GM11168 (cell line): ENCODE measurements around the gene CHRNA4.

Source experiments
- in situ Hi-C: fragments of 300-500 bp; cut with MboI; formaldehyde crosslinking; loops from one replicate; pipeline ENCODE4 v1.12.0; 2022; ENCODE audit warnings: low sequenced_read_pairs; ENCODE audit not compliant: unreplicated experiment

CHRNA4 gene

DNA sequence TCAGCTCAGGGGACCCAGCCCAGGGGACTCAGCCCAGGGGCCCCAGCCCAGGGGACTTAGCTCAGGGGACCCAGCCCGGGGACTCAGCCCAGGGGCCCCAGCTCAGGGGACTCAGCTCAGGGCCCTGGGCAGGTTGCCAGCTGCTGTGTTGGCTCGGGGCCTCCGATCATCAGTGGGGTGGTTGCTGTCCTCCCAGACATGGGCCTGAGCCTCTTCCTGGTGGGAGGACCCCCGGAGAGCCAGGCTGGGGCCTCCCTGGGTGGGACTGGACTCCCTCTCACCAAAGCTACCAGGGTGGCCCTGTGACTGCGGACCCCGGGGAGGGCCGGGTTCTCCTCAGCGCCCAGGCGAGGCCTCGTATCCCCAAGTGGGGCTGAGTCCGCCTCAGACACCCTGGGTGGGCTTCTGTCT lies 63.8 kb downstream of the CHRNA4 start:
- in situ Hi-C loops = no loop called here

DNA sequence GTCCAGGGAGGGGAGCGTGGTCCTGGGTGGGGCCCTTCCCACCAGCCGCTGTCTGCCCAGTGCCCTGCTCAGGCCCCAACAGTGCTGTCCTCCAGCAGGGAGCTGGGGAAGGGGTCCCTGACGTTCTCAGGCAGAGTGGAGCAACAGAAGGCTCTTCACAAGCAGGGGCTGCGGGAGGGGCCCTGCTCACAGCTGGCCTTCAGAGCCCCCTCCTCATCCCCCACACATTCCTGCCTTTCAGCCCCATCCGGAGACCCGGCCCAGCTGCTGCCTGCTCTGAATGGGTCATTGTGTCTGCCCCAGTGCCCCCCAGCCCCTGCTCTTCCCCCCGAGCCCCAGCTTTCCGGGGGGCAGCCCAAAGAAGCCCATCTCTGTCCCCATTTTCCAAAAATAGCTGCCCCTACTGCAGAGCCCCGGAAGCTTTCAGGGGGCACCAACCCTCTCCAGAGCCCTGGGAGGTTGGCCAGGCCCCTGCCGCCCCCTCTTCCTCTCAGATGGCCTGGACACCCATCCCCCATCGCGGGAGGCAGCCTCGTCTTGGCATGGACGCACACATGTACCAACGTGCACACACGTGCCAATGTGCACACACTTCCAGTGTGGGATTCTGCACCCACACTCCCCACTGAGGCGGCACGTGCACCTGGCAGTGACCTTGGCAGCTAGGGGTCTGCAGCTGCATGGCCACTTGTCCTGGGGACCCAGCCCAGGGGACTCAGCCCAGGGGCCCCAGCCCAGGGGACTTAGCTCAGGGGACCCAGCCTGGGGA lies 64.4 kb downstream of the CHRNA4 start:
- in situ Hi-C loops = no loop called here

DNA sequence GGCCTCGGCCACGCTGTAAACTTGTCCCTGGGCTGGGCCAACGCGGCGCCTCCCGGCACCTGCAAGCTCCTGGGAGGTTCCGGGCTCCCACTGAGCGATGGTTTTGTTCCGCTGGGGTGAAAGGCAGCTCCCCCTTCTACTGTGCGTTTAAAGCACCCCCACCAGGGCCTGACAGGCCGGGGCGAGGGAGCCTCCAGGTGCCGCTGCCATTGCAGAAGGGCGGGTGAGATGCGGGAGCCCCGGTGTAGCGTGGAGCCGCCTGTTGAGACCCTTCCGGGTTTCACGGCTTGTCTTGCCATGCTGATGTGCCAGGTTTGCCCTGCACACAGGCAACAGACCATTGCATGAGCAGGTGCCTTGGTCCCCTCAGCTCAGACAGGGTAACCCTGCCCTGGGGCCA lies 65.3 kb downstream of the CHRNA4 start:
- in situ Hi-C loops = no loop called here

DNA sequence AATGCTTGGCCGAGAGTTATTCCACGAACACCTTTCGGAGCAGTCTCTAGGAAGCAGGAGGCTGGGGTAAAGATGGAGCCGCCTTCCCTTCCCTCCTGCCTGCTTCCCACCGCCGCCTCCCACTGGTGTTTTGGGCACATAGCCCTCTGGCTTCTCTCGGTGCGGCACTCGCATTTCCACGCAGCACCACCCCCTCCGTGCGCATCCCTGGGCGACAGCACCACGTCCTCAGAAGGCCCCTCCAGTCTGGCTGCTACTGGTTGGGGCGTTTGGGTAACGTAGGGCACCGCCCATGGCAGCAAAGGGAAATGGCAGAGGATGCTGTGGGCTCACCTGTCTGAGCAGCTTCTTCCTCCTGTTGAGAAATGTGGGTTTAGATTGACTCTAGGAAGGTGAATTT lies 65.7 kb downstream of the CHRNA4 start:
- in situ Hi-C loops = no loop called here

DNA sequence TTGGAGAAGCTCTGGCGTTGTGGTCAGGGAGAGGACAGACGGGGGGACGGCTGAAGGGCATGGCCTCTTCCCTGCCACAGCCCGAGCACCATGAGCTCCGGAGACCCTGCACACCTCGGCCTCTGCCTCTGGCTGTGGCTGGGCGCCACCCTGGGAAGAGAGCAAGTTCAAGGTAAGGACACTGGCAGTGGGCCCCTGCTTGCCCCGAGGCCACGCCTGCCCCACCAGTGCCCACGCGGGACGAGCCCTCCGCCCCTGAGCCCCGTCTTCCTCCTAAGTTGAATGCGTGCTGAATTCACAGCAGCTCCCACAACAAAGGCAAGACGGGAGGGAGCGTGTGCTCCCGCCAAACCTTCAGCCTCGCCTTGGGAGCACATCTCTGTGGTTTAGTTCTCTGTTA lies 66.1 kb downstream of the CHRNA4 start:
- in situ Hi-C loops = no loop called here

DNA sequence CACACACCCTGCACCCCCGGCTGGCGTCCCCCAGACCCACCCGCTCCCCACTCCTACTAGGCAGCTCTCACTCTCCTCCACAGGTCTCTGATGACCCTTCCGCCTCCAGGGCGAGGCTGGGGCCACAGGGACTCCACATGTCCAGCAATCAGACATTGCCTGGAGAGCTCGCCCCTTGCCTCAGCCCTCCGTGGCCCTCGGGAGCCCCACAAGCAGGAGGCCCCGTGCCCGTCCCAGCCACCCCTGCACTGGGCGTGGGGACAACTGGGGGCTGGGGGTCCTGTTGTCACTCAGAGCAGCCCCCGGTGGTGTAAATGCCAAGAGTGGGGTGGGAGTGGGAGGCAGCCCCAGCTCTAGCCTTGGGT lies 66.6 kb downstream of the CHRNA4 start:
- in situ Hi-C loops = no loop called here

DNA sequence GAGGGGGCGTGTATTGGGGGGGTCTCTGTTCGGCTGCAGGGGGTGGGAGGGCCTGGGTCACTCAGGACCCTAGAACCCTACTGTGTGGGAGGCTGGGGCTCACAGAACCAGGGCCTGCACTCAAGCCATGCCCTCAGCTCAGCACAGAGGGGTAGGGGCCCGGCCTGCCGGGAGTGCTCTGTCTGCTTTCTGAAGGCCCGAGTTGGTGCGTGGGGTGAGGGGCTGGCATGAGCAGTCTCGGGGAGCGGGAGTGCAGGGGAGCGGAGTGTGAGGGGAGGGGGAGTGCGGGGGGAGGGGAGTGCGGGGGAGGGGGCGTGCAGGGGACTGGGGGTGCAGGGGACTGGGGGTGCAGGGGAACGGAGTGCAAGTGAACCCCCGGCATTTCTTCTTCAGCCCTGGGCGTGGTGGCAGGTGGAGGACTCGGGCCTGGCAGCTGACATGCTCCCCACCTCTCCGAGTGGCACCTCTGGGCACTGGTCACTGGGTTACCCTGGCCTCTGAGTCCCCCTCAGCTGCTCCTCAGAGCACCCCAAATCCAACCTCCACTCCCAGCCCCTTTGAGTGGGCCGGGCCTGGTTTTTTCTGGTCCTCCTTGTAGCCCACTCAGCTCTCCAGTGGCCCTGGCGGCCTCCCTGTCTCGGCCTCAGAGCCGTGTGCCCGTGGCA lies 67.1 kb downstream of the CHRNA4 start:
- in situ Hi-C loops = no loop called here

DNA sequence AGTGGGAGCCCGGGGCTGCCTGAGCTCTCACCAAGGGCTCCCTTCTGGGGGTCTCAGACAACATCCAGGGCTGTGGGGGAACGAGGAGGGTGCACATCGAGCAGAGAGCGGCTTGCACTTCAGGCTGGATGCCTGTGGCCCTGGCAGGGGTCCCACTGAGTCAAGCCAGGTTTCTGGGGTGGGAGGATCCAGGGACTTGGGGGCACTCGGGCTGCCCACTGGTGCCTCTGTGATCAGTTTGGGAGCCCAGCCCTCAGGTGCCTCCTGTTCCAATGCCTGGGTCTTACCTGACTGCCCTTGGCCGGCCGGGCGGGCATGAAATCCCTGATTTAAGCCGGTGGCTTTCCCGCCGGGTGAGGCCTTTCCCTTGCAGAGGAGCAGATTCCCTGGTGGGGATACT lies 67.7 kb downstream of the CHRNA4 start:
- in situ Hi-C loops = no loop called here
